Fibroblast of the aortic adventitia (primary cell): ENCODE measurements around the gene HEATR1. TPM values are rescaled to one million over a fixed set of nuclear protein-coding genes. Genes with fewer than 3 reads are reported as not detected.

ENCODE experiments used
- DNase-seq: peaks from one replicate; pipeline ENCODE4 v3.0.0-alpha.2; 2010; ENCODE audit warnings: low read depth
- H3K4me3 ChIP-seq: 2 replicates; pipeline ENCODE4 v1.5.1; 2011; ENCODE audit warnings: low read depth, mild to moderate bottlenecking, control low read depth, low read length, moderate library complexity
- total RNA-seq: library from RNA; depleted of rRNA; stranded (reverse); fragments of >200 nt; gene quantifications from 2 replicates; pipeline ENCODE4 v1.2.3, GENCODE V29; 2012; ENCODE audit warnings: low replicate concordance
- TF ChIP-seq, protein P1 (sequence below): IDR thresholded peaks from 2 replicates; pipeline ENCODE4 v1.5.1; 2011; ENCODE audit warnings: mild to moderate bottlenecking, low read length, control low read depth, inconsistent platforms; ENCODE audit not compliant: insufficient read depth

Gene HEATR1
- total RNA-seq, 1 donor = 62.5 TPM

GRCh38 chr1:236522937-236523703, 81.2 kb downstream of the HEATR1 start:
- TF ChIP-seq, protein P1, sequence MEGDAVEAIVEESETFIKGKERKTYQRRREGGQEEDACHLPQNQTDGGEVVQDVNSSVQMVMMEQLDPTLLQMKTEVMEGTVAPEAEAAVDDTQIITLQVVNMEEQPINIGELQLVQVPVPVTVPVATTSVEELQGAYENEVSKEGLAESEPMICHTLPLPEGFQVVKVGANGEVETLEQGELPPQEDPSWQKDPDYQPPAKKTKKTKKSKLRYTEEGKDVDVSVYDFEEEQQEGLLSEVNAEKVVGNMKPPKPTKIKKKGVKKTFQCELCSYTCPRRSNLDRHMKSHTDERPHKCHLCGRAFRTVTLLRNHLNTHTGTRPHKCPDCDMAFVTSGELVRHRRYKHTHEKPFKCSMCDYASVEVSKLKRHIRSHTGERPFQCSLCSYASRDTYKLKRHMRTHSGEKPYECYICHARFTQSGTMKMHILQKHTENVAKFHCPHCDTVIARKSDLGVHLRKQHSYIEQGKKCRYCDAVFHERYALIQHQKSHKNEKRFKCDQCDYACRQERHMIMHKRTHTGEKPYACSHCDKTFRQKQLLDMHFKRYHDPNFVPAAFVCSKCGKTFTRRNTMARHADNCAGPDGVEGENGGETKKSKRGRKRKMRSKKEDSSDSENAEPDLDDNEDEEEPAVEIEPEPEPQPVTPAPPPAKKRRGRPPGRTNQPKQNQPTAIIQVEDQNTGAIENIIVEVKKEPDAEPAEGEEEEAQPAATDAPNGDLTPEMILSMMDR = no peak
- no peak for DNase-seq
- peak overlapping the region; percentile 97 for H3K4me3 ChIP-seq

- no peak for DNase-seq
- H3K4me3 ChIP-seq = no peak overlapping the region
- TF ChIP-seq, protein P1 = no peak
These were observed 83.8 kb downstream of the HEATR1 start for GRCh38 chr1:236520445-236521005.

GRCh38 chr1:236518322-236518721, 86.0 kb downstream of the HEATR1 start:
- TF ChIP-seq, protein P1 = no peak

GRCh38 chr1:236516929-236517704, 87.2 kb downstream of the HEATR1 start:
- peak; percentile 70 for DNase-seq
- no peak overlapping the region for H3K4me3 ChIP-seq
- TF ChIP-seq, protein P1 = no peak

More at GRCh38 chr1:236518322-236518721, 86.0 kb downstream of the HEATR1 start:
- DNase-seq = no peak
- no peak overlapping the region for H3K4me3 ChIP-seq

GRCh38 chr1:236515443-236515958, 88.8 kb downstream of the HEATR1 start:
- H3K4me3 ChIP-seq = no peak overlapping the region
- TF ChIP-seq, protein P1 = no peak
- peak; percentile 35 for DNase-seq

- no peak for DNase-seq
- TF ChIP-seq, protein P1 = no peak
- H3K4me3 ChIP-seq = no peak overlapping the region
These were observed 89.4 kb downstream of the HEATR1 start for GRCh38 chr1:236514703-236515442.
